Measurements from ENCODE around the gene SLC23A1. TPM values are rescaled to one million over a fixed set of nuclear protein-coding genes. Genes with fewer than 3 reads are reported as not detected.
"Not testable (repeated sequence)": the region's sequence is repeated elsewhere in the genome, so short reads cannot be mapped to it uniquely, and the experiment has no call there.

The SLC23A1 gene
- total and polyA plus RNA-seq, 4 donors = 10.0 to 18.0 (median 17.4) TPM

GRCh38 chr5:139360384-139360783, 22.7 kb downstream of the SLC23A1 start:
- Histone ChIP-seq H3K36me3 (ENCODE audit: control insufficient read depth in 4 of 4, insufficient read depth in 3 of 4, low read depth in 1 of 4, low read length in 3 of 4) (peaks cover 2 to 11% (median 10%) of the 10 kb centered on the region in 4 donors), H3K9ac (ENCODE audit: low read depth in 1 of 2, low read length in 2 of 2) (no peak overlapping the region), H3K27me3 (ENCODE audit: control insufficient read depth in 4 of 4, insufficient read depth in 4 of 4, low read length in 3 of 4) (no peaks in the 10 kb centered on the region), H3K27ac (ENCODE audit: low read depth in 1 of 2, low read length in 2 of 2) (no peak overlapping the region), H3K4me3 (ENCODE audit: low read depth in 1 of 3, low read length in 3 of 3) (no peak overlapping the region), H3K4me1 (ENCODE audit: control insufficient read depth in 4 of 4, insufficient read depth in 4 of 4, low read length in 3 of 4) (no peaks in the 10 kb centered on the region), H3K9me3 (ENCODE audit: control insufficient read depth in 4 of 4, low read length in 3 of 4) (no peaks in the 10 kb centered on the region)
- WGBS = 97% methylated on average over 4 of the region's 4 CpGs
- no peak for DNase-seq (ENCODE audit: low spot score)
- no peak for TF ChIP-seq HNF4G (IDR thresholded peaks at IDR 0.05)
- TF ChIP-seq CTCF (IDR thresholded peaks at IDR 0.05; ENCODE audit: low read depth, low read length, missing input control) = no peak

GRCh38 chr5:139358064-139358463, 25.0 kb downstream of the SLC23A1 start:
- no peak overlapping the region for H3K4me3 ChIP-seq (ENCODE audit: low read depth in 1 of 3, low read length in 3 of 3)
- TF ChIP-seq FOXA1 (IDR thresholded peaks at IDR 0.05) = no peak
- no peak for TF ChIP-seq GABPA (IDR thresholded peaks at IDR 0.05 in 1 of 2, conservative IDR thresholded peaks at IDR 0.05 in 1 of 2)
- TF ChIP-seq MAX (IDR thresholded peaks at IDR 0.05) = no peak
- TF ChIP-seq NR2F2 (IDR thresholded peaks at IDR 0.05) = no peak
- no peaks in the 10 kb centered on the region for H3K27me3 ChIP-seq (ENCODE audit: control insufficient read depth in 4 of 4, insufficient read depth in 4 of 4, low read length in 3 of 4)
- peaks cover 0 to 2% (median under 1%) of the 10 kb centered on the region in 4 donors for H3K36me3 ChIP-seq (ENCODE audit: control insufficient read depth in 4 of 4, insufficient read depth in 3 of 4, low read depth in 1 of 4, low read length in 3 of 4)
- H3K27ac ChIP-seq (ENCODE audit: low read depth in 1 of 2, low read length in 2 of 2) = no peak overlapping the region
- H3K9ac ChIP-seq (ENCODE audit: low read depth in 1 of 2, low read length in 2 of 2) = no peak overlapping the region
- no peaks in the 10 kb centered on the region for H3K9me3 ChIP-seq (ENCODE audit: control insufficient read depth in 4 of 4, low read length in 3 of 4)
- no peak for DNase-seq (ENCODE audit: low spot score)
- H3K4me1 ChIP-seq (ENCODE audit: control insufficient read depth in 4 of 4, insufficient read depth in 4 of 4, low read length in 3 of 4) = no peaks in the 10 kb centered on the region

- H3K27ac ChIP-seq (ENCODE audit: low read depth in 1 of 2, low read length in 2 of 2); H3K4me1 ChIP-seq (ENCODE audit: control insufficient read depth in 4 of 4, insufficient read depth in 4 of 4, low read length in 3 of 4): not testable (repeated sequence)
- 96% methylated on average over 8 of the region's 8 CpGs for WGBS
Measured at GRCh38 chr5:139355900-139356299, 27.2 kb downstream of the SLC23A1 start.

GRCh38 chr5:139354186-139354585, 28.9 kb downstream of the SLC23A1 start:
- TF ChIP-seq RAD21 (IDR thresholded peaks at IDR 0.05) (no peak), ATF3 (IDR thresholded peaks at IDR 0.05) (no peak), GABPA (IDR thresholded peaks at IDR 0.05 in 1 of 2, conservative IDR thresholded peaks at IDR 0.05 in 1 of 2) (no peak), YY1 (IDR thresholded peaks at IDR 0.05) (no peak), HNF4A (conservative IDR thresholded peaks at IDR 0.05) (no peak), FOXA1 (IDR thresholded peaks at IDR 0.05) (no peak), JUND (IDR thresholded peaks at IDR 0.05) (no peak)
- Histone ChIP-seq H3K27ac (ENCODE audit: low read depth in 1 of 2, low read length in 2 of 2) (no peak overlapping the region), H3K4me1 (ENCODE audit: control insufficient read depth in 4 of 4, insufficient read depth in 4 of 4, low read length in 3 of 4) (peaks cover 0 to 2% (median 0%) of the 10 kb centered on the region in 4 donors), H3K36me3 (ENCODE audit: control insufficient read depth in 4 of 4, insufficient read depth in 3 of 4, low read depth in 1 of 4, low read length in 3 of 4) (peaks cover 0 to 2% (median 0%) of the 10 kb centered on the region in 4 donors), H3K9ac (ENCODE audit: low read depth in 1 of 2, low read length in 2 of 2) (no peak overlapping the region), H3K9me3 (ENCODE audit: control insufficient read depth in 4 of 4, low read length in 3 of 4) (no peaks in the 10 kb centered on the region), H3K27me3 (ENCODE audit: control insufficient read depth in 4 of 4, insufficient read depth in 4 of 4, low read length in 3 of 4) (no peaks in the 10 kb centered on the region), H3K4me3 (ENCODE audit: low read depth in 1 of 3, low read length in 3 of 3) (no peak overlapping the region)
- DNase-seq (ENCODE audit: low spot score) = no peak
- WGBS = 97% methylated on average over 3 of the region's 3 CpGs

More at GRCh38 chr5:139355900-139356299, 27.2 kb downstream of the SLC23A1 start:
- not testable (repeated sequence) for H3K36me3 ChIP-seq (ENCODE audit: control insufficient read depth in 4 of 4, insufficient read depth in 3 of 4, low read depth in 1 of 4, low read length in 3 of 4); H3K9me3 ChIP-seq (ENCODE audit: control insufficient read depth in 4 of 4, low read length in 3 of 4); H3K4me3 ChIP-seq (ENCODE audit: low read depth in 1 of 3, low read length in 3 of 3); H3K9ac ChIP-seq (ENCODE audit: low read depth in 1 of 2, low read length in 2 of 2); DNase-seq (ENCODE audit: low spot score); H3K27me3 ChIP-seq (ENCODE audit: control insufficient read depth in 4 of 4, insufficient read depth in 4 of 4, low read length in 3 of 4)

- H3K4me3 ChIP-seq (ENCODE audit: low read depth in 1 of 3, low read length in 3 of 3); H3K27me3 ChIP-seq (ENCODE audit: control insufficient read depth in 4 of 4, insufficient read depth in 4 of 4, low read length in 3 of 4); H3K27ac ChIP-seq (ENCODE audit: low read depth in 1 of 2, low read length in 2 of 2); H3K9me3 ChIP-seq (ENCODE audit: control insufficient read depth in 4 of 4, low read length in 3 of 4); DNase-seq (ENCODE audit: low spot score); H3K36me3 ChIP-seq (ENCODE audit: control insufficient read depth in 4 of 4, insufficient read depth in 3 of 4, low read depth in 1 of 4, low read length in 3 of 4); H3K9ac ChIP-seq (ENCODE audit: low read depth in 1 of 2, low read length in 2 of 2): not testable (repeated sequence)
- 94% methylated on average over 9 of the region's 9 CpGs for WGBS
- peaks cover 4 to 14% (median 7%) of the 10 kb centered on the region in 4 donors for H3K4me1 ChIP-seq (ENCODE audit: control insufficient read depth in 4 of 4, insufficient read depth in 4 of 4, low read length in 3 of 4)
Measured at GRCh38 chr5:139347863-139348262, 35.2 kb downstream of the SLC23A1 start.

GRCh38 chr5:139345442-139345841, 37.7 kb downstream of the SLC23A1 start:
- H3K4me3 ChIP-seq (ENCODE audit: low read depth in 1 of 3, low read length in 3 of 3); H3K36me3 ChIP-seq (ENCODE audit: control insufficient read depth in 4 of 4, insufficient read depth in 3 of 4, low read depth in 1 of 4, low read length in 3 of 4); H3K27me3 ChIP-seq (ENCODE audit: control insufficient read depth in 4 of 4, insufficient read depth in 4 of 4, low read length in 3 of 4); H3K9ac ChIP-seq (ENCODE audit: low read depth in 1 of 2, low read length in 2 of 2); DNase-seq (ENCODE audit: low spot score); H3K27ac ChIP-seq (ENCODE audit: low read depth in 1 of 2, low read length in 2 of 2); H3K9me3 ChIP-seq (ENCODE audit: control insufficient read depth in 4 of 4, low read length in 3 of 4): not testable (repeated sequence)
- WGBS = 95% methylated on average over 8 of the region's 8 CpGs
- H3K4me1 ChIP-seq (ENCODE audit: control insufficient read depth in 4 of 4, insufficient read depth in 4 of 4, low read length in 3 of 4) = peaks cover 4 to 20% (median 13%) of the 10 kb centered on the region in 4 donors

All from liver (tissue), 9 donors.